Activated T-helper 1 cell treated with Interleukin-2 at 50 U/mL for 16 hours (primary cell): ENCODE measurements around the gene FAM227A.
A peak's percentile ranks its signal among the peaks of the same experiment; 100 is the strongest.
"Not testable (repeated sequence)": the region's sequence is repeated elsewhere in the genome, so short reads cannot be mapped to it uniquely, and the experiment has no call there.

Experiments
- DNase-seq: peaks from one replicate; pipeline ENCODE4 v3.0.0-alpha.2; 2020; ENCODE audit warnings: low read depth

The FAM227A gene

GRCh38 chr22:38611559-38611958 lies 44.6 kb downstream of the FAM227A start:
- DNase-seq, result no peak

- DNase-seq, result no peak
Measured at GRCh38 chr22:38610234-38610633, 46.0 kb downstream of the FAM227A start.

GRCh38 chr22:38608992-38609750 lies 47.0 kb downstream of the FAM227A start:
- DNase-seq, result no peak

GRCh38 chr22:38607680-38608079 lies 48.5 kb downstream of the FAM227A start:
- DNase-seq, result no peak

- no peak for DNase-seq
Measured at GRCh38 chr22:38602166-38602565, 54.0 kb downstream of the FAM227A start.

- no peak for DNase-seq
Measured at GRCh38 chr22:38601221-38601764, 54.9 kb downstream of the FAM227A start.

- no peak for DNase-seq
Measured at GRCh38 chr22:38599466-38599865, 56.7 kb downstream of the FAM227A start.

- DNase-seq, result not testable (repeated sequence)
Measured at GRCh38 chr22:38582923-38583322, 73.3 kb downstream of the FAM227A start.

GRCh38 chr22:38578505-38578904 lies 77.7 kb downstream of the FAM227A start:
- no peak for DNase-seq

GRCh38 chr22:38572065-38572464 lies 84.1 kb downstream of the FAM227A start:
- no peak for DNase-seq

- peak; percentile 21 for DNase-seq
Measured at GRCh38 chr22:38570779-38571364, 85.3 kb downstream of the FAM227A start.

- DNase-seq, result peak; percentile 94
Measured at GRCh38 chr22:38569972-38570778, 86.0 kb downstream of the FAM227A start, which contains the start of gene DMC1. TSS of gene DMC1 (minus strand) at chr22:38570183. CDS start at chr22:38568256, 1,927 bp downstream.

- DNase-seq, result no peak
Measured at GRCh38 chr22:38569181-38569971, 86.8 kb downstream of the FAM227A start.

GRCh38 chr22:38567531-38568285 lies 88.5 kb downstream of the FAM227A start:
- DNase-seq, result no peak

- no peak for DNase-seq
Measured at GRCh38 chr22:38566726-38567504, 89.3 kb downstream of the FAM227A start.

GRCh38 chr22:38565441-38565840 lies 90.8 kb downstream of the FAM227A start:
- DNase-seq, result no peak

- DNase-seq, result no peak
Measured at GRCh38 chr22:38564669-38565068, 91.5 kb downstream of the FAM227A start.

GRCh38 chr22:38554281-38554680 lies 101.9 kb downstream of the FAM227A start:
- DNase-seq, result no peak

GRCh38 chr22:38549101-38549894 lies 106.9 kb downstream of the FAM227A start:
- DNase-seq, result no peak
